ENCODE measurements around the gene MAPRE2.

Gene MAPRE2

GRCh38 chr18:35041815-35042387 is 688 bp downstream of the MAPRE2 start:
- no peak for TF ChIP-seq CTCF (IDR thresholded peaks at IDR 0.05)
- Histone ChIP-seq H3K27me3 (no peaks in the 10 kb centered on the region), H3K4me3 (ENCODE audit: low read depth in 1 of 2, low read length in 1 of 2) (peak overlapping the region; percentile 85 to 92), H3K4me1 (ENCODE audit: control insufficient read depth in 1 of 2, insufficient read depth in 1 of 2, low read depth in 1 of 2, low read length in 1 of 2) (peaks cover 51 to 70% of the 10 kb centered on the region in 2 experiments), H3K27ac (peak overlapping the region; percentile 83), H3K36me3 (no peaks in the 10 kb centered on the region), H3K9me3 (no peaks in the 10 kb centered on the region)

DNA sequence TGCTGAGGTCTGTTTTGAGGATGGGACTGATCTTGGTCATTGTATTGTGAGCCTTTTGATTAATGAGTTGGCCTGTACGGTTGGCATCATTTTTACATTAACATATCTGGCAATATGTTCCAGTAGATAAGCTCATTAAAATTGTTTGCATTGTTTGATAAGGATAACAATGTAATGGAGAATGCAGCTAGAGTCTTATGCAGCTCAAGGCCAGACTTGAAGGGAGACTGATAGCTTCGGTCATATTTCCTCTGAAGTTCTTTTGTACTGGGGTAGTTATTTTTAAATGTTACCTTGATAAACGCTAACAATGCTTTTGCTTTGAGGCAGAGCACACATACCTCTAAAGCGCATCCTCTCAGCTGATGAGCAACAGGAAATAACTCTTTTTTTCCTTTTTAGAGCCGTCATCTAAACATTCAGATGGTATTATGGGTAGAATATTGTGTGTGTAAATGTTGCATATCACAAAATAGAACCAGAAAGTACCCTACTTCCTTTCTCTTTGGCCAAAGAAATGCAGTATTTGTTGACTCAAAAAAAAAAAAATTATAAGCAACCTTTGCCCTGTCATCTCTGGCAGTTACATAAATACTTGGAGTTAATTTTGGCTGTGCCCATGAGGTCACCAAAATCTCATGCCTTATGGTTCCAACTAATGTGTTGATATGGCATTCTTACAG is 1.3 kb downstream of the MAPRE2 start:
- H3K4me1 ChIP-seq (ENCODE audit: control insufficient read depth in 1 of 2, insufficient read depth in 1 of 2, low read depth in 1 of 2, low read length in 1 of 2), result peaks cover 51 to 72% of the 10 kb centered on the region in 2 experiments
- TF ChIP-seq CTCF (IDR thresholded peaks at IDR 0.05), result no peak
- H3K36me3 ChIP-seq, result no peaks in the 10 kb centered on the region
- no peaks in the 10 kb centered on the region for H3K27me3 ChIP-seq
- peak overlapping the region; percentile 85 to 92 for H3K4me3 ChIP-seq (ENCODE audit: low read depth in 1 of 2, low read length in 1 of 2)
- H3K9me3 ChIP-seq, result no peaks in the 10 kb centered on the region
- peak overlapping the region; percentile 83 for H3K27ac ChIP-seq

DNA sequence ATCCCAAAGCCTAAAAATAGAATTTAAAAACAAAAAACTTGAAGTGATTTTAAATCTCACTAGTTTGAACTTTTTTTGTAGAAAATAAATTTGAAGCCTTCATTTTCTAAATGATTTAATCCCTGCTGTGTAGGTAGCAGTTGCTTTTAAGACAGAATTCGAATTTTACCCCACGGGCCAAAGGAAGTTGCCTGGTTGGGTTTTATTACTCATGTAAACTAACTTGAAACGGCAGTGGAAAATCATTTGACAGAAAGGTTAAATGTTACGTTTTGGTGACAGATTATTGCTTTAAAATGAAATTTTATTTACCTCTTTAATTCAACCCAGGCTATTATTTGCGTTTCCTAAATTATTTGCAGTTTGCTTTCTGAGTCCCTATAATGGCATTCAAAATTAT is 2.0 kb downstream of the MAPRE2 start:
- no peaks in the 10 kb centered on the region for H3K9me3 ChIP-seq
- H3K36me3 ChIP-seq, result no peaks in the 10 kb centered on the region
- peaks cover 48 to 68% of the 10 kb centered on the region in 2 experiments for H3K4me1 ChIP-seq (ENCODE audit: control insufficient read depth in 1 of 2, insufficient read depth in 1 of 2, low read depth in 1 of 2, low read length in 1 of 2)
- H3K27ac ChIP-seq, result peak overlapping the region; percentile 83
- H3K4me3 ChIP-seq (ENCODE audit: low read depth in 1 of 2, low read length in 1 of 2), result no peak overlapping the region
- TF ChIP-seq CTCF (IDR thresholded peaks at IDR 0.05), result no peak
- H3K27me3 ChIP-seq, result no peaks in the 10 kb centered on the region

GRCh38 chr18:35045121-35045520 is 3.9 kb downstream of the MAPRE2 start:
- Histone ChIP-seq H3K27ac (peak overlapping the region; percentile 3), H3K4me3 (ENCODE audit: low read depth in 1 of 2, low read length in 1 of 2) (no peak overlapping the region), H3K4me1 (ENCODE audit: control insufficient read depth in 1 of 2, insufficient read depth in 1 of 2, low read depth in 1 of 2, low read length in 1 of 2) (peaks cover 42 to 65% of the 10 kb centered on the region in 2 experiments)

DNA sequence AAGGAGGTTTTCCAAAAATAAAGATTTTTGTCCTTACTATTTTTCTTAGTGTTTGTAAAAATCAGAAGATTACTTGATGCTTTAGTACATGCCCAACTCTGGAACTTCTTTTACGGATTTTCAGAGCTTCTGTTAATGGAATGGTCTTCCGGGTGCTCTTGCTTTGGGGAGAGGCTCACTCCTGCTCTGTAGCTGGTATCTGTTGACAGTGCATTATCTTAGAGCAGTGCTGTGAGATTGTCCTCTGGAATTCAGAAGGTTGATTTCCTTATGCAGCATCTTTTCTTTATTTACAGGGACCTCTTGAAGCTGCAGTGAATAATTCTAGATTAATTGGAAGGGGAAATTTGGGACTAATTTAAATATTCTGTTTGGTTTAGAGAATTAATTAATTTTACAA is 4.6 kb downstream of the MAPRE2 start:
- Histone ChIP-seq H3K9me3 (no peaks in the 10 kb centered on the region), H3K4me3 (ENCODE audit: low read depth in 1 of 2, low read length in 1 of 2) (no peak overlapping the region), H3K27ac (peak overlapping the region; percentile 2), H3K27me3 (no peaks in the 10 kb centered on the region), H3K4me1 (ENCODE audit: control insufficient read depth in 1 of 2, insufficient read depth in 1 of 2, low read depth in 1 of 2, low read length in 1 of 2) (peaks cover 42 to 65% of the 10 kb centered on the region in 2 experiments), H3K36me3 (no peaks in the 10 kb centered on the region)
- TF ChIP-seq CTCF (IDR thresholded peaks at IDR 0.05), result no peak

More at GRCh38 chr18:35045121-35045520, 3.9 kb downstream of the MAPRE2 start:
- Histone ChIP-seq H3K9me3 (no peaks in the 10 kb centered on the region), H3K27me3 (no peaks in the 10 kb centered on the region), H3K36me3 (no peaks in the 10 kb centered on the region)
- no peak for TF ChIP-seq CTCF (IDR thresholded peaks at IDR 0.05)
